SU-DHL-6 (cell line): ENCODE data around the gene LRRC49.

Experiments
- H2AFZ ChIP-seq: fragments of 200-600 bp; sonication (generic); 2 replicates; pipeline ENCODE4 v1.6.1; 2014; ENCODE audit warnings: low read depth, mild to moderate bottlenecking, moderate library complexity, mixed read lengths, antibody characterized with exemption, low read length; ENCODE audit not compliant: severe bottlenecking
- H3F3A ChIP-seq: fragments of 200-600 bp; shearing (Covaris generic); 2 replicates; pipeline ENCODE4 v1.6.0; 2016; ENCODE audit warnings: antibody characterized with exemption, mild to moderate bottlenecking; ENCODE audit not compliant: insufficient read depth
- H3K27ac ChIP-seq: fragments of 200-600 bp; sonication (generic); 2 replicates; pipeline ENCODE4 v1.5.1; 2016; ENCODE audit warnings: low read depth, mild to moderate bottlenecking, low read length, moderate library complexity, mixed read lengths
- H3K27me3 ChIP-seq: fragments of 200-600 bp; sonication (generic), shearing (Covaris generic); 2 replicates; pipeline ENCODE4 v1.6.0; 2014; ENCODE audit warnings: mild to moderate bottlenecking, low read length
- H3K36me3 ChIP-seq: fragments of 200-600 bp; sonication (generic); 2 replicates; pipeline ENCODE4 v1.6.1; 2014; ENCODE audit warnings: mild to moderate bottlenecking, low read length, mixed read lengths
- H3K4me2 ChIP-seq: fragments of 300-600, 200-600 bp; shearing (Covaris generic), sonication (generic); 2 replicates; pipeline ENCODE4 v1.6.0; 2014; ENCODE audit warnings: low read length, low read depth, mild to moderate bottlenecking; ENCODE audit not compliant: poor library complexity, severe bottlenecking
- H3K4me3 ChIP-seq: fragments of 200-600 bp; sonication (generic); 2 replicates; pipeline ENCODE4 v1.5.1; 2014; ENCODE audit warnings: antibody characterized with exemption, low read length, mild to moderate bottlenecking, mixed read lengths; ENCODE audit not compliant: insufficient read depth, poor library complexity, severe bottlenecking
- H3K79me2 ChIP-seq: fragments of 200-600 bp; sonication (generic); 2 replicates; pipeline ENCODE4 v1.6.1; 2014; ENCODE audit warnings: mild to moderate bottlenecking, low read length, moderate library complexity; ENCODE audit not compliant: insufficient read depth
- H3K9ac ChIP-seq: fragments of 200-600 bp; sonication (generic); 2 replicates; pipeline ENCODE4 v1.7.0; 2014; ENCODE audit warnings: mild to moderate bottlenecking, low read length
- H3K9me2 ChIP-seq: fragments of 200-600 bp; sonication (generic); replicated peaks from 2 replicates; pipeline ENCODE4 v1.6.1; 2014; ENCODE audit warnings: low read length; ENCODE audit not compliant: insufficient read depth
- H3K9me3 ChIP-seq: fragments of 200-600 bp; sonication (generic); 2 replicates; pipeline ENCODE4 v1.6.1; 2014; ENCODE audit warnings: low read length, mixed read lengths; ENCODE audit not compliant: insufficient read depth
- H4K20me1 ChIP-seq: fragments of 200-600 bp; sonication (generic); 2 replicates; pipeline ENCODE4 v1.6.1; 2014; ENCODE audit warnings: low read depth, mild to moderate bottlenecking, antibody characterized with exemption, low read length, moderate library complexity, mixed read lengths
- EZH2phosphoT487 ChIP-seq: fragments of 200-600 bp; sonication (generic), shearing (Covaris generic); conservative IDR thresholded peaks from 2 replicates; pipeline ENCODE4 v1.6.1; 2018; ENCODE audit warnings: mild to moderate bottlenecking, antibody characterized with exemption, low read length, moderate library complexity, mixed read lengths
- TF ChIP-seq, protein P1 (sequence below): fragments of 200-600 bp; sonication (generic); IDR thresholded peaks from one replicate; pipeline ENCODE4 v1.5.1; 2017; ENCODE audit warnings: antibody characterized with exemption, mild to moderate bottlenecking, low read length, moderate library complexity; ENCODE audit not compliant: insufficient read depth, poor library complexity, severe bottlenecking

Gene LRRC49

DNA sequence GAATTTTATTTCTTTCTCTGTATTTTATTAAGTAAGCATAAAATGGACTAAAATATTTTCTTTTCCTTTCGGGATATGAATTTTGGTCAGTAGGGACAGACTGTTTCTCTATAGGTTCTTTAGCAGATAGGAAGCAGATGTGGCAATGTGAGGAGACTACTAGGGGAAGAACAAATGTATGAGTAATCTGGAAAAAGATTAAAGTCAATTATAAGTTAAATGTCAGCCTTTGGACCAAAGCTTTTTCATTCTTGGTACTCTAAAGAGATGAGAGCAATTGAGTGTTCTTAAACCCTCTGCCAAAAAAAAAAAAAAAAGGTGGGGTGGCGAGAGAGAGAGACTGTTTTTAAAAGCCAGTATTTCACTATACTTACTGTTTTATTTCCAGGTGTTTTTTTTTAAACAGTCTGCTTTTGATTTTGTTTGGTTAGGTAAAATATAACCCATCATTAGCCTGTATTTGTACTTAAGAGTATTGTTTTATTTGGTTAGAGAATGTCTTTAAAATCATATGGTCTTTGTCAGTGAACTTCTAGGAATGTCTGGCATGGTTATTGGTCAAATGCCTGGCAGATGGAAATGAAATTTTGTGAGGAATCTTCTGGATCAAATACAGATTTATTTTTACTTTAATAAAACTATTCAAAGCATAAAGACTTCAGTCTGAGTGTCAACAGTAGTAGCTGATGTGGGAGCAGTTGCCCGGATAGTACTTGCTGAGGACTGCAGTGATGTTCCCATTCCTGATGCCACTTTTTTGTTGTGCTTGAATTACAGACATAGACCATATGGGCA, 63.8 kb downstream of the LRRC49 start:
- Histone ChIP-seq H3F3A (no peaks in the 10 kb centered on the region), H3K4me3 (no peak overlapping the region)
- no peak for TF ChIP-seq EZH2phosphoT487
- TF ChIP-seq, protein P1, sequence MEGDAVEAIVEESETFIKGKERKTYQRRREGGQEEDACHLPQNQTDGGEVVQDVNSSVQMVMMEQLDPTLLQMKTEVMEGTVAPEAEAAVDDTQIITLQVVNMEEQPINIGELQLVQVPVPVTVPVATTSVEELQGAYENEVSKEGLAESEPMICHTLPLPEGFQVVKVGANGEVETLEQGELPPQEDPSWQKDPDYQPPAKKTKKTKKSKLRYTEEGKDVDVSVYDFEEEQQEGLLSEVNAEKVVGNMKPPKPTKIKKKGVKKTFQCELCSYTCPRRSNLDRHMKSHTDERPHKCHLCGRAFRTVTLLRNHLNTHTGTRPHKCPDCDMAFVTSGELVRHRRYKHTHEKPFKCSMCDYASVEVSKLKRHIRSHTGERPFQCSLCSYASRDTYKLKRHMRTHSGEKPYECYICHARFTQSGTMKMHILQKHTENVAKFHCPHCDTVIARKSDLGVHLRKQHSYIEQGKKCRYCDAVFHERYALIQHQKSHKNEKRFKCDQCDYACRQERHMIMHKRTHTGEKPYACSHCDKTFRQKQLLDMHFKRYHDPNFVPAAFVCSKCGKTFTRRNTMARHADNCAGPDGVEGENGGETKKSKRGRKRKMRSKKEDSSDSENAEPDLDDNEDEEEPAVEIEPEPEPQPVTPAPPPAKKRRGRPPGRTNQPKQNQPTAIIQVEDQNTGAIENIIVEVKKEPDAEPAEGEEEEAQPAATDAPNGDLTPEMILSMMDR, result no peak

DNA sequence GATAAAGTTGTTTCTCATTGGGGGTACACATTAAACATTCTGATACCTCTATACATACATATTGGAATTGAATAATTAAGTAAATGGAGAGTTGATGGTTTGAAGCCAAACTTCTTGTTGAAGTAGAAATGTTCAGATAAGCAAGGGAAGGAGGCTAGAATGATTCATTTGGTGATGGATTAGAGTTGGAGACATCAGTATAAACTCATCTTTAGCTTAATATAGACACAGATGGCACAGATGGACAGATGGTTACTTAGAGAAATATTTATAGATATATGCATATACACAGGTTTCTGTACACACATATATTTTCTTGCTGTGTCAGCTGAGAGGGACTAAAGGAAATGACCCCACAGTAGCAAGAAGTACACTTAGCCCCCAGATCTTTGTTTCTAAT, 69.5 kb downstream of the LRRC49 start:
- Histone ChIP-seq H2AFZ (no peak overlapping the region), H3K36me3 (no peaks in the 10 kb centered on the region), H3K9me3 (no peaks in the 10 kb centered on the region), H3K27me3 (no peaks in the 10 kb centered on the region), H3K9me2 (no peaks in the 10 kb centered on the region), H3K27ac (no peak overlapping the region), H3K4me2 (no peak overlapping the region), H3K79me2 (no peaks in the 10 kb centered on the region), H3K9ac (no peak overlapping the region), H4K20me1 (no peaks in the 10 kb centered on the region), H3F3A (no peaks in the 10 kb centered on the region), H3K4me3 (no peak overlapping the region)
- TF ChIP-seq EZH2phosphoT487, result no peak
- TF ChIP-seq, protein P1, result no peak

More for the DNA sequence above, 63.8 kb downstream of the LRRC49 start:
- no peak overlapping the region for H3K27ac ChIP-seq
- no peak overlapping the region for H3K4me2 ChIP-seq
- no peaks in the 10 kb centered on the region for H3K27me3 ChIP-seq
- H3K9ac ChIP-seq, result no peak overlapping the region
- H3K79me2 ChIP-seq, result no peaks in the 10 kb centered on the region
- H2AFZ ChIP-seq, result no peak overlapping the region
- H3K9me2 ChIP-seq, result no peaks in the 10 kb centered on the region
- no peaks in the 10 kb centered on the region for H4K20me1 ChIP-seq
- H3K9me3 ChIP-seq, result no peaks in the 10 kb centered on the region
- H3K36me3 ChIP-seq, result no peaks in the 10 kb centered on the region

DNA sequence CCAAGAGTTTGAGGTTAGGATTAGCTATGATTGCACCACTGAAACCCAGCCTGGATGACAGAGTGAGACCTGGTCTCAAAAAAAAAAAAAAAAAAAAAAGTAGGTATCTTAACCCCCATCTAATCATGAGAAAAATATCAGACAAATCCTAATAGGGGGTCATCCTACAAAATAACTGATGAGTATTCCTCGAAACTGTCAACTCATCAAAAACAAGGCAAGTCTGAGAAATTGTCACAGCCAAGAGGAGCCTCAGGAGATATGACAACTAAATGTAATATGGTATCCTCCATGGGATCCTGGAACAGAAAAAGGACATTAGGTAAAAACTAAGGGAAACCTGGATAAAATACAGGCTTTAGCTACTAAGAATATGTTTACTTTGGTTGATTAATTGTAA, 70.6 kb downstream of the LRRC49 start:
- H3K27ac ChIP-seq, result no peak overlapping the region
- no peak for TF ChIP-seq EZH2phosphoT487
- TF ChIP-seq, protein P1, result no peak

More for the DNA sequence above, 70.6 kb downstream of the LRRC49 start:
- no peaks in the 10 kb centered on the region for H3K9me2 ChIP-seq
- H2AFZ ChIP-seq, result no peak overlapping the region
- no peaks in the 10 kb centered on the region for H3F3A ChIP-seq
- H3K27me3 ChIP-seq, result no peaks in the 10 kb centered on the region
- no peaks in the 10 kb centered on the region for H3K79me2 ChIP-seq
- no peak overlapping the region for H3K4me2 ChIP-seq
- no peak overlapping the region for H3K4me3 ChIP-seq
- H3K9me3 ChIP-seq, result no peaks in the 10 kb centered on the region
- H4K20me1 ChIP-seq, result no peaks in the 10 kb centered on the region
- H3K9ac ChIP-seq, result no peak overlapping the region
- no peaks in the 10 kb centered on the region for H3K36me3 ChIP-seq
